ENCODE measurements around the gene SYT4.
A peak's percentile ranks its signal among the peaks of the same experiment; 100 is the strongest.
"Not testable (repeated sequence)": the region's sequence is repeated elsewhere in the genome, so short reads cannot be mapped to it uniquely, and the experiment has no call there.

SYT4 gene

DNA sequence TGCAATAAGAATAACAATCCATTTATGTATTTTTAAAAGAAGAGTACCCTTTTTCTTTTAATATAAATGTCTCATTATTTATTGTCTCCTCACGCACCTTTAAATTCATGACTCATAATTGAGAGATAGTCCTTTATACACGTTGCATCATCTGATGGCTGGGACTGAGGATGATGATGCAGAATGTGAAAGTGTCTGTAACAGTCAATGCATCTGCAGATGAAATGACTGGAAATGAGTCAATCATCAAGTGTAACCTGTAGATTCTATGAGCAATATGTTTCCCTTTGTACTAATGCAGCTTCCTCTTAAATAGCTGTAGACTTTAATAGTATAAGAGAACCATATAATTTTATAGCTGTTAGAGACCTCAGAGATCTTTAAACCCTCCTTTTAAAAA lies 26.1 kb upstream of the SYT4 start:
- H3K9ac ChIP-seq, result no peak overlapping the region
- H2AFZ ChIP-seq, result no peak overlapping the region
- no peaks in the 10 kb centered on the region for H3K9me3 ChIP-seq (ENCODE audit: control insufficient read depth, low read length)
- no peak overlapping the region for H3K4me3 ChIP-seq (ENCODE audit: low read depth, low read length)
- H3K27ac ChIP-seq, result no peak overlapping the region
- no peaks in the 10 kb centered on the region for H3K79me2 ChIP-seq
- TF ChIP-seq, protein P1, sequence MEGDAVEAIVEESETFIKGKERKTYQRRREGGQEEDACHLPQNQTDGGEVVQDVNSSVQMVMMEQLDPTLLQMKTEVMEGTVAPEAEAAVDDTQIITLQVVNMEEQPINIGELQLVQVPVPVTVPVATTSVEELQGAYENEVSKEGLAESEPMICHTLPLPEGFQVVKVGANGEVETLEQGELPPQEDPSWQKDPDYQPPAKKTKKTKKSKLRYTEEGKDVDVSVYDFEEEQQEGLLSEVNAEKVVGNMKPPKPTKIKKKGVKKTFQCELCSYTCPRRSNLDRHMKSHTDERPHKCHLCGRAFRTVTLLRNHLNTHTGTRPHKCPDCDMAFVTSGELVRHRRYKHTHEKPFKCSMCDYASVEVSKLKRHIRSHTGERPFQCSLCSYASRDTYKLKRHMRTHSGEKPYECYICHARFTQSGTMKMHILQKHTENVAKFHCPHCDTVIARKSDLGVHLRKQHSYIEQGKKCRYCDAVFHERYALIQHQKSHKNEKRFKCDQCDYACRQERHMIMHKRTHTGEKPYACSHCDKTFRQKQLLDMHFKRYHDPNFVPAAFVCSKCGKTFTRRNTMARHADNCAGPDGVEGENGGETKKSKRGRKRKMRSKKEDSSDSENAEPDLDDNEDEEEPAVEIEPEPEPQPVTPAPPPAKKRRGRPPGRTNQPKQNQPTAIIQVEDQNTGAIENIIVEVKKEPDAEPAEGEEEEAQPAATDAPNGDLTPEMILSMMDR (IDR thresholded peaks at IDR 0.05), result no peak
- no peak overlapping the region for H3K4me2 ChIP-seq (ENCODE audit: low read length)
- H3K36me3 ChIP-seq (ENCODE audit: control insufficient read depth, insufficient read depth, low read length), result no peaks in the 10 kb centered on the region
- H3K27me3 ChIP-seq (ENCODE audit: control insufficient read depth, insufficient read depth, low read length), result no peaks in the 10 kb centered on the region
- H3K4me1 ChIP-seq, result no peaks in the 10 kb centered on the region

DNA sequence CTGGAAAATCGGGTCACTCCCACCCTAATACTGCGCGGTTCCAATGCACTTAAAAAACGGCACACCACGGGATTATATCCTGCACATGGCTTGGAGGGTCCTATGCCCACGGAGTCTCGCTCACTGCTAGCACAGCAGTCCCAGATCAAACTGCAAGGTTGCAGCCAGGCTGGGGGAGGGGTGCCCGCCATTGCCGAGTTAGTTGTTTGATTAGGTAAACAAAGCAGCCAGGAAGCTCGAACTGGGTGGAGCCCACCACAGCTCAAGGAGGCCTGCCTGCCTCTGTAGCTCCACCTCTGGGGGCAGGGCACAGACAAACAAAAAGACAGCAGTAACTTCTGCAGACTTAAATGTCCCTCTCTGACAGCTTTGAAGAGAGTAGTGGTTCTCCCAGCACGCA lies 8.9 kb upstream of the SYT4 start:
- H3K4me2 ChIP-seq (ENCODE audit: low read length); H3K4me3 ChIP-seq (ENCODE audit: low read depth, low read length); H3K4me1 ChIP-seq; H3K27ac ChIP-seq; H3K79me2 ChIP-seq; H3K27me3 ChIP-seq (ENCODE audit: control insufficient read depth, insufficient read depth, low read length); H2AFZ ChIP-seq; H3K9me3 ChIP-seq (ENCODE audit: control insufficient read depth, low read length); H3K9ac ChIP-seq; H3K36me3 ChIP-seq (ENCODE audit: control insufficient read depth, insufficient read depth, low read length): not testable (repeated sequence)

DNA sequence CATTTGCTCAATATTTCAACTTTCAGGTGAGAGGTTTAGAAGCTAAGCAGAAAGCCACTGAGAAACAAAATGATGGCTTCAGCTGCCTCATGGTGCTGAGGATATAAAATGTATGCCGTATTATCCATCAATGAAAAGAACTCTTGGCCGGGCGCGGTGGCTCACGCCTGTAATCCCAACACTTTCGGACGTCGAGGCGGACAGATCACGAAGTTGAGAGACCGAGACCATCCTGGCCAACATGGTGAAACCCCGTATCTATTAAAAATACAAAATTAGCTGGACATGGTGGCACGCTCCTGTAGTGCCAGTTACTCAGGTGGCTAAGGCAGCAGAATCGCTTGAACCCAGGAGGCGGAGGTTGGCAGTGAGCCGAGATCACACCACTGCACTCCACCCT lies 6.0 kb upstream of the SYT4 start:
- Histone ChIP-seq H3K4me3 (ENCODE audit: low read depth, low read length) (no peak overlapping the region), H3K4me2 (ENCODE audit: low read length) (no peak overlapping the region), H3K4me1 (peaks cover 9% of the 10 kb centered on the region), H3K36me3 (ENCODE audit: control insufficient read depth, insufficient read depth, low read length) (no peaks in the 10 kb centered on the region), H3K27ac (no peak overlapping the region), H3K9ac (no peak overlapping the region), H3K9me3 (ENCODE audit: control insufficient read depth, low read length) (no peaks in the 10 kb centered on the region), H3K79me2 (no peaks in the 10 kb centered on the region), H2AFZ (peak overlapping the region; percentile 9), H3K27me3 (ENCODE audit: control insufficient read depth, insufficient read depth, low read length) (no peaks in the 10 kb centered on the region)
- TF ChIP-seq, protein P1 (IDR thresholded peaks at IDR 0.05), result no peak

DNA sequence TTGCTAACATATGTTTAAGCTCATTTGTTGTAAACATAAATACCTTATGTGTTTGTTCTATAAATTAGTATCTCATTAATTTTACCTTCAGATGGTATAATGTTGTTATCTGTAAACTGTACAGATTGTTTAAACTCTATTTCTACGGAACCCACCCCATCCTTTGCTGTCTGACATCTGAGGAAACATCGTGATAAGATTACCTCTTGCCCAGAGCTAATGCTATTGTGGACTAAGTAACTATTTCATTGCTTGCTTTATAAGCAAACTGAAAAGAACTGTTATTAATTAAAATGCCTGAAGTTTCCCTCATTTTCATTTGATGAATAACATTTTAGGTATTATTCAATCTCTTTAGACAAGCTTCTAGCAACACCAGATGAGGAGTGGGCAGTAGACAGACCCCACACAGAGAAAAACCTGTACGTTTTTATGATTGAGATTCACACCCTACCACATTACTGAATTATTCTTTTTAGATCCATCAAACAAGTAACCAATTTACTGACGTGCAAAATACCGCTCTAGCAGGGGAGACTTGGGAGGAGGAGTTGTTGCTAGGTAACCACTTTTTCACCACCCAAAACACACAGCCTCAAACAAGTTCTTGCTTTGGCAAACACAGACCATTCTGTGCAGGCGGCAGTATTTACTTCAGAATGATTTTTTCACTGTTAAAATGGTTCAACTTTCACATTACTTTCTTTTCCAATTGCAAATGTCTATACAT lies 1.9 kb upstream of the SYT4 start:
- Histone ChIP-seq H3K79me2 (no peaks in the 10 kb centered on the region), H3K9me3 (ENCODE audit: control insufficient read depth, low read length) (no peaks in the 10 kb centered on the region), H2AFZ (peak overlapping the region; percentile 68), H3K36me3 (ENCODE audit: control insufficient read depth, insufficient read depth, low read length) (no peaks in the 10 kb centered on the region), H3K27ac (peak overlapping the region; percentile 5), H3K4me2 (ENCODE audit: low read length) (no peak overlapping the region), H3K27me3 (ENCODE audit: control insufficient read depth, insufficient read depth, low read length) (no peaks in the 10 kb centered on the region), H3K4me1 (peaks cover 17% of the 10 kb centered on the region), H3K4me3 (ENCODE audit: low read depth, low read length) (no peak overlapping the region), H3K9ac (no peak overlapping the region)
- TF ChIP-seq, protein P1 (IDR thresholded peaks at IDR 0.05), result peak; percentile 12

DNA sequence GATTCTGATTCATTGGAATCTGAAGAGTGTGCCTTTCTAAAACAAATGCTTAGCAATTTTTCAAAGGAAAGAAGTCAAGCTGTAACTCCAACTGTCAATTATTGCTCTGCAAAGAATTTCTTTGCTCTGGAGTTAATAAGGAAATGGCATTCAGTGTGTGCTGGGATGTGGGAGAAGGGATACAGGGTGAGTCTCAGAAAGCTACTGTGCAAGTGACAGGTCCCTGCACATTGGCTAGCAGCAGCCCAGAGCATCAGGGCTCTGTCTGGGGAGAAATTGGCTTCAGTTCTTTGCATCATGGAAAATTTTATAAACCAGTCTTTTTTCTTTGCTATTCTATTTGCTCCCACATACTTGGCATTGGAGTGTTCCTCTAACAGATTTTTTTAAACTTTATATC lies 1.1 kb upstream of the SYT4 start:
- Histone ChIP-seq H3K27ac (peak overlapping the region; percentile 96), H3K27me3 (ENCODE audit: control insufficient read depth, insufficient read depth, low read length) (no peaks in the 10 kb centered on the region)

More for the DNA sequence above, 1.1 kb upstream of the SYT4 start:
- Histone ChIP-seq H3K36me3 (ENCODE audit: control insufficient read depth, insufficient read depth, low read length) (no peaks in the 10 kb centered on the region), H2AFZ (peak overlapping the region; percentile 81), H3K79me2 (no peaks in the 10 kb centered on the region), H3K4me3 (ENCODE audit: low read depth, low read length) (no peak overlapping the region), H3K4me1 (peaks cover 17% of the 10 kb centered on the region), H3K4me2 (ENCODE audit: low read length) (no peak overlapping the region), H3K9me3 (ENCODE audit: control insufficient read depth, low read length) (no peaks in the 10 kb centered on the region), H3K9ac (no peak overlapping the region)
- TF ChIP-seq, protein P1 (IDR thresholded peaks at IDR 0.05), result no peak

Measured in parathyroid adenoma (tissue), 2 donors.